Erythroblast (primary cell): ENCODE results near the gene DDB1.

Experiments used
- GATA1 ChIP-seq: IDR thresholded peaks from 2 replicates; pipeline ENCODE4 v1.6.1; 2011; ENCODE audit warnings: low read depth, mild to moderate bottlenecking, control low read depth, low read length, moderate library complexity
- POLR2A ChIP-seq: IDR thresholded peaks from 2 replicates; pipeline ENCODE4 v1.6.1; 2011; ENCODE audit warnings: mild to moderate bottlenecking, low read length

DNA sequence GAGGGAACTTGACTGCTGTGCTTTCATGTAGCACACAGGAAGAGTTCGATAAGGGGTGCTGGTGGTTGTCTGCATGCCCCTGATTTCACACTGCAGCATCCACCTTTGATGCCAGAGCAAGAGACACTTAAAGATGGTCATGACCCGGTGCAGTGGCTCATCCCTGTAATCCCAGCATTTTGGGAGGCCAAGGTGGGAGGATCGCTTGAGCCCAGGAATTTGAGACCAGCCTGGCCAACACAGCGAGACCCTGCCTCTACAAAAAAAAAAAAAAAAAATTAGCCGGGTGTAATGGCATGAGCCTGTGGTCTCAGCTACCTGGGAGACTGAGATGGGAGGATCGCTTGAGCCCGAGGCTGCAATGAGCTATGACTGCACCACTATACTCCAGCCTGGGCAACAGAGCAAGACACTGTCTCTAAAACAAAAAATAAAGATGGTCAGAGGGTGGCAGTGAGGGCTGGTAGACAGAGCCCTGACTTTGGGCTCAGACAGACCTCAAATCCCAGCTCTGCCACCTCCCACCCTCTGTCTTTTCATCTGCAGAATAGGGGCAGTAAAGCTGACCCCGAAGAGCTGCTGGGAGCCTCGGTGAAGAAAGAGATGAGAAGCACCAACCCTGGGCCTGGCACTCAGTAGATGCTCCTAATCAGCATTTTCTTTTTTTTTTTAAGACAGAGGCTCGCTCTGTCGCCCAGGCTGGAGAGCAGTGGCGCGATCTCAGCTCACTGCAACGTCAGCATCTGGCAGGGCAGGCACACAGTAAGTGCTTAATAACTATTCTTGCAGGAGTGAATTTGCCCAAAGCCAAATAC, 55.5 kb downstream of the DDB1 start:
- no peak for TF ChIP-seq POLR2A
- TF ChIP-seq GATA1, result no peak
